SIG-M5 treated with dmso at 0.1 percent for 504 hours (cell line): ENCODE data around the gene PEX14.

Experiments used
- DNase-seq: peaks from one replicate; lab custom pipeline; 2025; ENCODE audit not compliant: unreplicated experiment; lab: John Stamatoyannopoulos, UW

The PEX14 gene

DNA sequence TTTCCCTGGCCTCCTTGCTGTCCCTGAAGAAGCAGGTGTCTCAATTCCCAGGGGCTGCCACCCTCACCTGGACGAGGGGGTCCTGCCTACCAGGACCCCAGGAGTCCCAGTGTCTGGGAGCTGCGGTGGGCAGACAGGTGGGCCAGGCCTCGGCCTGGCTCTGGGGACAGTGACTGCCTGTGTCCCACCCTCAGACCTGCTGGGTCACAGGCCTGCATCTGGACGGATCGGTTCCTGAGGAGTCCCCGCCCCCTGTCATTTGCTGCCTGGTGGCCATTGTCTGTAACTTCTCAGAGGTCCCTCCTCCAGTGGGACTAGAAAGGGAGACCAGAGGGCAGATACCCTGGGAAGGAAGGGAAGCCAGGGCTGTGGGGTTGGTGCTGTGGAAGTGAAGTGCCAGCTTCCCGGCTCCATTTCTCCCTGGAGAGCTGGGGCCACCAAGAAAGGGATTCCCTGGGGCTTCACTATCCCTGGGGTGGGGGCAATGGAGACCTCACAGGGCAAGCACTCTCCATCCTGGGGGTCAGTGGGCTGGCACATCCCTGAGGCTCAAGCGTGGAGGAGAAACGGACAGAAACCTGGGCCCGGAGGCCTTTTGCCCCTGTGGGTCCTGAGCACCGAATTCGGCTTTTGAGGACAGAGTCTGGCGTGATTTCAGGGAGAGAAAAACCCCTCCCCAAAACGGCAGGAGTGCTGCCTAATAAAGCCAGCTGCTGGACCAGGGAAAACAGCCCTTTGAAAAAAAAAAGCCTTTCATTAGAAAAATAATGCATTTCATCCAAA, 157.3 kb downstream of the PEX14 start:
- no peak for DNase-seq

DNA sequence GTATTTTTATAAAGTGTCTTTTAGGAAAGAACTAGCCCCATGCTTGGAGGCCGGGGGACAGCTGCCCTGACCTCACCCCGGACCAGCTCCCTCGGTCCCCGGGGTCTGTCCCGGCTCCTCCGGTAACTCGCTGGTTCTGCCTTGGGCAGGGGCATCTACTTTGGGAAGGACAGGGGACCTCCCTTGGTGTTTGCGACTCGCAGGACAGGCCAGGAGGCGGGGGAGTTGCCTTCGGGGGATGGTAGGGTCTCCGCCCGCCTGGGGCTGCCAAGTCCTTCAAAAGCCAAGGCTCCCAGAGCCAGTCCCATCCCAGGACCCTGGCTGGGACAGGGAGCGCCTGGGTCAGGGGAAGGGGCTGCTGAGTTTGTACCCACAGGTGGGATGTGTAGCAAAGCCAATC, 157.9 kb downstream of the PEX14 start:
- DNase-seq: no peak

DNA sequence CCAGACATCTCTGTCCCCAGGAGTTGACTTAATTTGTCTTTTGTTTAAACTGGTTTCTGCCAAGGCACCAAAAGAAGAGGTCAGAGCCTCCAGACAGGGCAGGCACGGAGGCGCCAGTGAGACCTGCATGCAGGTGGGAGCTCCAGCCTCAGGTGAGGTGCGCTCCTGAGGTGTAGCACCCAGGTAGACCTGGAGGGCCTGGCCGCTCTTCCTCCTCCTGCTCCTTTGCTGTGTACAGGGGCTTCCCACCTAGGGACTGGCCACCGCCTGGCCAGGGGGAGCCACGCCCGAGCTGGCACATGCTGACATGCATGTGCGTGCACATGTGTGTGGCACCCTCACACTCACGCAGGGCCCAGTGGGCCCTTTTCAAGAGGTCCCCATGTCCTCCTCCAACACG, 158.7 kb downstream of the PEX14 start:
- no peak for DNase-seq

DNA sequence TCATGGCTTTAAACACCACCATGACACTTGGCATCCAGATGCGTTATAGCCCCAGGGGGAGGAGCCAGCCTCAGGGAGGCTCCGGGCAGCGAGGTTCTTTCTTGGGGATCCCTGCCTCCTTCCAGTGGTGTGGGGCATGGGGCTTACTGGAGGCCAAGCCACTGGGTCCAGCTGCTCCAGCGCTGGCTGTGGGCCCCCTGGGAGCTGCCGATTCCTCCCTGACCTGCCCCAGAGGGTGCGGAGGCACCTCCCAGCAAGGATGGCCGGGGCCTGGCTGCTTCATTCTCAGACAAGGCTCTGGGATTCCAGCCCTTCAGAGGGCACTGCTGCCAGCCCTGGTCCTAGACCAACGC, 159.3 kb downstream of the PEX14 start:
- no peak for DNase-seq

DNA sequence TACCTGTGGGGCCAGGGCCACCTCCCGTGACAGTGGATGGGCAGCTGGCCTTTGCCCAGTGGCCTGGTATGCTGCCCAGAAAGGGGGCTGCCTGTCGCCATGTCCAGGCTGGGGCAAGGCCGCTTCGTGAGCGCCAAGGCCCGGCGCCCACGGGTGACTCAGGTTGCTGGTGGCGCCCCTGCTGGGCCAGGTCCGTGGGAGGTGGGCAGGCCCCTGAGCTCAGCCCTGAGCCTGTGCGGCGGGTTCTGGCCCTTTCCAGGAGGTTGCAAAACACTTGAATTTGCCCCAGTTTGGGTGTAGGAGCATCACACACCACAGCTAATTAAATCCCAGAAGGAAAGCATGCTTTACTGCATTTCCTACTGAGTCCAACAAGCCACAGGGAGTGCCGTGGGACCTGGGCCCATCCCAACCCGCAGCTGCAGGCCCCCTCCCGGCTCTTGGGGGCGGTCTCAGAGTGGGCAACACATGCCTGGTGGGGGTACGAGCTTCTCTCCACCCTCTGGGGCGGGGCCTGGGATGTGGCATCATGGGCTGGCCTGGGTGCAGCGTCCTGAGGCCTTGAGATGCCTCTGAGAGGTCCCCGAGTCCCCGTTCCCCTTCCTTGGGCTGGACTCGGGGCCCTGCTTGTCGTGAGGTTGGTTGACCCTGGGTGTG, 159.8 kb downstream of the PEX14 start:
- DNase-seq: no peak

DNA sequence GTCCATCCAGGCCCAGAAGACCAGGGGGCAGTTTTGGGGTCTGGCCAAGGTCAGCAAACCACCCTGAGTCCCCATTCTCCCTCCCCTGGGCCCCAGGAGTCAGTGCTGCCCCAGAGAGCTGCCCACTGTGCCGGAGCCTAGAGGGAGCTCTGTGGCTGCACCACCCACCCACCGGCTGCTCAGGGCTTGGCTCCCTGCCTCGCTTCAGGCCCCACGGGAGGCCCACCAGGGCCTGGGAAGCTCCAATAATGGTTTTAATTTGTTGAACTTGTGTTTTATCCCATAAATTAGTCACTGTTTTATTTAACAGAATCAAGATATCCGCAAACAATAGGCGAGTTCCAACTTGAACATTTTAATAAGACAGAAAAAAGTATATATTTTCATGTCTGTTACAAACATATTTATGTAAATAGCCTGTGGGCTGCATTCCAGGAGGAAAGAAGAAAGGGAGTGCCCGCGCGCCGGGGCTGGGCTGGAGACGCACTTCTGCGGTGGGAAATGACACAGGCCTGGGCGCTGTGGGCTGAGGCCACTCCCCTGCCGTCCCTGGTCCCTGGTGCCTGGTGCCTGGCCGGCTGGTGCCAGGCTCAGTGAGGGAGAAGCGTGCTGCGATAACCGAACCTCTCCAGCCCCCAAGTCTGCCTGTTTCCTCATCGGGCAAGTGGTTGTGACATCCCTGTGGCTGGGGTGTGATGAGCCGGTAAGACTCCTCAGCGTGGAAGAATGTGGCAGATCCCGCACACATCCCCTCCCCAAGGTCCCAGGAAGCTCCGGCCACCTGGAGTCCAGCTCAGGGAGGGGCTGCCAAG, 160.5 kb downstream of the PEX14 start:
- DNase-seq: peak; percentile 17

DNA sequence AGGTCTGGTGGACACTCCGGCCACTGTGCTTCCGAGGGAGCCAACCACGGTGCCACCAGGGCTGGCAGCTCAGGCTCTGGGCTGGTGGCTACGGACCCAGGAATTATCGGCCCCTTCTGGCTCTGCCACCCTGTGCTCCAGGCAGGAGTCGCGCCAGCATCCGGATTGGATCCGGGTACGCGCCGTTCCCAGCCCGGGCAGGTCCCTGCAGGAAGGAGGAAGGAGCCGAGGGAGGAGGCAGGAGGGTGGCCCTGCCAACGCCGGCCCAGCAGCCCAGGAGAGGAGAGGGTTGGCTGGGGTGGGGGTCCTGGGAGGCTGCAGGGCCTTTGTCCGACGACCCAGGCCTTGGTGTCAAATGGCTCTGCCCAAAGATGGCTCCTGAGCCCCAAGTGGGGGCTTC, 161.2 kb downstream of the PEX14 start:
- DNase-seq: no peak

DNA sequence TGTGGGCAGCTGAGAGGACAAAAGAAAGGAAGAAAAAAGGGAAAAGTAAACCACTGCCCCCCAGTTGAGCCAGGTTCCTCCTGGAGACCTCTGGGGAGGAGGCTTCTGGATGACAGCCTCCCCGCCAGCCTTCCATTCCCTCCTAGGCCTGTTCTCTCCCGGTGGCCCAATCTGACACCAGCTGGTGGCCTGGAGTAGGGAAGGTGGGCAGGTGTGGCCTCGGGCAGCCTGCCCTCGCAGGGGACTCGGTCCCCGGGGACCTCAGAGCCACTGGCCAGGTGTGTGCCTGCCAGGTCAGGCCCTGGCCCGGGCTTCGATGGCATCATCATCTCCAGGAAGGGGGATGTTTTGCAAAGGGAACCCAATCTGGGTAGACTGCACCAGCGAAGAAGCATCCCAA, 162.7 kb downstream of the PEX14 start:
- DNase-seq: no peak

DNA sequence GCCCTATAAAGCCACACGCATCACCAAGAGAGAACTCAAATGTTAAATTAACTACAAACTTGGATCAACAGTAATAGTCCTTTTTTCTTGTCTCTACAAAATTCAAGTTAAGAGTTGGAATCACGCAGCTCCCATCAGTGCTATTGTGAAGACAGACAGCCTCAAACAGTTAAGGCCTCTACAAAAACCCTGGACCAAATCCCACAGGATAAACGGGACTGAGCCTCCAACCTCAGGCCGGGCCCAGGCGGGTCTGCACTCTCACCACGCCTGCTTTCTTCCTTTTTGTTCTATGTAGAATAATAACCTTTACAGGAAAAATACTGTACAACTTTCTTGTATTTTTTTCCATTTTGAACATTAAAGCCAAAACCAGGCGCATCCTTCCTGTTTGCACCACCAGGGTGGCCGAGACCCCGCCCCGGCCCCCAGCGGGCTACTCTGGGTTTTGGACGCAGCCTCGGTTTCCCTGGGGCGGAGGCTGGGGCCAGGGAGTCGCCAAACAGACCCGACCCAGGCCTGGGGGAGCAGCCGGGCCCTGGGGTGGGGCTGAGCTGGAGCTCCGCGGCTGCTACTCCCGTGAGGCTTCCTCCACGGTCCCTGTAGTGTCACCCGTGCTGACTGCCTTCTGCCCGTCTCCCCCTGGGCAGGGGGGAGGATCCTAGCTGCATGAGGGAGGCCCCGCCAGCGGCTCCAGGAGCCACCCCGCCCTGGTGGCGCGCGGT, 163.2 kb downstream of the PEX14 start:
- DNase-seq: no peak

DNA sequence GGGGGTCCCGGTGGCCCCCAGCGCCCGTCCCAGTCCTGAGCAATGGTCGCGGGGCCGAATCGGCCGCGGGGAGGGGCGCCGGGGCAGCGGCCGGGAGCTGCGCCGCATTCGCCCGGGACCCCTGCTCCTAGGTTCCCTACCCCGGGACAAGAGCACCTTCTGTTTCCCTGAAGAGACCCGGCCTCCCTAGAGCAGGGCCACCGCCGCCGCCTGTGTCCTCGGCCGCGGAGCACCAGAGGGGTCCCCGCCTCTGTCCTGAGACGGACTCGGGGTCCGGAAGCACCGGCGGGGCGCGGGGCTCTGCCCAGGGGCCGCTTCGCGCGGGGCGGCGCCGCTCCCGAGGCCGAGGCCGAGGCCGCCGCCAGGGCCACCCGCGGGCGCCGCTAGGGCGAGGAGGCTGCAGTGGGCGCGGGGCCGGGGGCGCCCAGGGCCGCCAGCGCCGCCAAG, 163.8 kb downstream of the PEX14 start:
- no peak for DNase-seq

DNA sequence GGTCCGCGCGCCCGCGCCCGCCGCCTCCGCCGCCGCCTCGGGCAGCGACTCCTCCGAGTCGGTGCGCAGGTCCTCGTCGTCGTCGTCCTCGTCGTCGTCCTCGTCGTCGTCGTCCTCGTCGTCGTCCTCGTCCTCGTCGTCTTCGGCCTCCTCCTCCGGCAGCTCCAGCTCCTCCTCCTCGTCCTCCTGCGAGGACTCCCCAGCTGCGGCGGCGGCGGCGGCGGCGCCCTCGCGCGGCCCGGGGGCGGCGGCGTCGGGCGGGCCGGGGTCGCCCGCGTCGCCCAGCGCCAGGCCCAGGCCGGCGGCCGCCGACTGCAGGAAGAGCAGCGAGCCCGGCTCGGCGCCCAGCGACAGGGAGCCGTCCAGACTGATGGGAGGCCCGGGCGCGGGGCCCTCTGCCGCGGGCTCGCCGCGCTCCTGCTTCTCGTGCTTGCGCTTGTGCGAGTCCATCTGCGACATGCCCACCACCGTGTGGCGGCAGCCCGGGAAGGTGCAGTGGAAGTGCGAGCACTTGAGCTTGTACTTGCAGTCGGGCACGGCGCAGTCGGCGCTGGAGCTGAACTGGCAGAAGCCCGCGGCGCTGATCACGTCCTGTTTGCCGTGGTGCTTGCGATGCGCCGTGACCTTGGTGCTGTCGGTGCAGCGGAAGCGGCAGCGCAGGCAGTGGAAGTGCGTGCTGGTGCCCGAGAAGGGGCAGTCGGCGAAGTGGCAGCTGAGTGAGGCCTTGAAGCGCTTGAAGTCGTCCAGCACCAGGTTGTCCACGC, 164.4 kb downstream of the PEX14 start:
- no peak for DNase-seq

DNA sequence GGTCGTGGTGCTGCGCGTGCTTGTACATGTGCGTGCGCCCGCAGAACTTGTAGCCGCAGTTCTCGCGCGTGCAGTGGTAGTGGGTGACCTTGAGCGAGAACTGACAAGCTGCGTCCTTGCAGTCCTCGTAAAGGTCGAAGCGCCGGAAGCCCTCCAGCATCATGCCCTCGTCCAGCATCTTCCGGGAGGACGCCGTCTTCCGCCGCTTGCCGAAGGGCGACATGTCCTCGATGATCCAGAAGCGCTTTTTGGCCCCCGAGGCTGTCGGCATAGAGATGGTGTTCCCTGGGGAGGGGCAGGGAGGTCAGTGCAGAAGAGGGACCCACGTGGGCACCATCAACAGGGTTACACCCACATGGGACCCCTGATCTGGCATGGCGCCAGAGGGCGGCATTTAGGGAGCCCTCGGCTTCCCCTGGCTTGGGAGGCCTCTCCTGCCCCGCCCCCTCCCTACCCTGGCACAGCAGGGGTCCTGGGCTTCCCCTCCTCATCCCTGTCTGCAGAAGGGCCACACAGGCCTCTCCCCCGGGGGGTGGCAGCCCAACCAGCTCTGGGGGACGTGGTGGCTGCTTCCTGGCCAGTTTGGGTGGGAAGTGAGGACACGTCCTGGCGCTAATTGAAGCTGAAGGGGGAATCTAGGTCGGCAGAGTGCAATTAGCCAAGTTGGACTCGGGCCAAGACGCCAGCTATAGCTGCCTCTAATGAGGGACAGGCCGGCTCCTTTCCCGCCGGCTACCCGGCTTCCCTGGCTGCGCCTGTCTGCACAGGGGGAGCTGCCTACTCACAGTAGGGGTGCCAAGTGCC, 165.2 kb downstream of the PEX14 start:
- DNase-seq: no peak

DNA sequence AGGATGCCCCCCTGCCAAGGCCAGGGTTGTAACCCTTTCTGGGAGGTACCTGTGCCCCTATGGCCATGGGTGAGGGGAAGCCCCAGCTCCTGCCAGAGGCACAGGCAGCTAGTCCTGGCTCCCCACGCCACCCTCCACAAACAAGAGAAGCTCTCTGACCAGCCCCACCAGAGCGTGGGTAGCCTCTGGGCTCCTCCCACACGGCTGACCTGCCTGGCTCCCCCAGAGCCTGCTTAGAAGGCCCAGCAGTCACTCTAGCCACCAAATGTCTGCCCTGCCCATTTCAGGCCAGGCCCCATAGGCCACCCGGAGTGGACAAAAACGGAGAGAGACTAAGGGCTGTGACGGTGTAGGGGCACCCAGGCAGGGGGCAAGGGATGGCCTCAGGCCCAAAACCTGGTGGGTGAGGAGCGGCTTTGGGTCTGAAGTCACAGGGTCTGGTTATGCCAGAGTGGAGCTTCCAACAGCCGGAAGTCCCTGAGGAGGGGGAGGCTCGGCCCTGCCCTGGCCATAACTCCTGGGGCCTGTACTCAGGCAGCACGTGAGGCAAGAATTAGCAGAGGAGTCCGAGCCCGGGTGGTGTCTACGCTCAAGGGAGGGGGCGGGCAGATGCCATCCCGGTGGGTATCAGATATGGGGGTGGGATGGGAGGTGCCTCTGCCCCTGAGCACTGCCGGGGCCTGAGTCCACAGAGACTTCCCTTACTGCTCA, 166.2 kb downstream of the PEX14 start:
- no peak for DNase-seq

DNA sequence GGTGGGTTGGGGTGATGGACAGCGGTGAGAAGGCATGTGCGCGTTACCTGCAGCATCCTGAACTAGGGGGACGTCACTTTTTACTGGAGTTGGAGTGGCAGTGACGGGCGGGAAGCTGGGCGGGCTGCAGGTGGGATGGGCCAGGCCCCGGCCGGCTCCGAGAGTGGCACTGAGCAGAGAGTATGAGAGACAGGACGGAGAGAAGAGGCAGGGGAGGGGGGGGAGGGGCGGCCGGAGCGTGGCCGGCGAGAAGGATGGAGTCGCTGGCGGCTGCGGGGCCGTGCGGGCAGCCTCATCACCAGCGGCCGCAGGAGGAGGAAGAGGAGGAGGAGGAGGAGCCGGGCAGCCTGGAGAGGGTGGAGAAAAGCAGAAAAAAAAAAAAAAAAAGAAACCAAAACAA, 167.2 kb downstream of the PEX14 start:
- no peak for DNase-seq

DNA sequence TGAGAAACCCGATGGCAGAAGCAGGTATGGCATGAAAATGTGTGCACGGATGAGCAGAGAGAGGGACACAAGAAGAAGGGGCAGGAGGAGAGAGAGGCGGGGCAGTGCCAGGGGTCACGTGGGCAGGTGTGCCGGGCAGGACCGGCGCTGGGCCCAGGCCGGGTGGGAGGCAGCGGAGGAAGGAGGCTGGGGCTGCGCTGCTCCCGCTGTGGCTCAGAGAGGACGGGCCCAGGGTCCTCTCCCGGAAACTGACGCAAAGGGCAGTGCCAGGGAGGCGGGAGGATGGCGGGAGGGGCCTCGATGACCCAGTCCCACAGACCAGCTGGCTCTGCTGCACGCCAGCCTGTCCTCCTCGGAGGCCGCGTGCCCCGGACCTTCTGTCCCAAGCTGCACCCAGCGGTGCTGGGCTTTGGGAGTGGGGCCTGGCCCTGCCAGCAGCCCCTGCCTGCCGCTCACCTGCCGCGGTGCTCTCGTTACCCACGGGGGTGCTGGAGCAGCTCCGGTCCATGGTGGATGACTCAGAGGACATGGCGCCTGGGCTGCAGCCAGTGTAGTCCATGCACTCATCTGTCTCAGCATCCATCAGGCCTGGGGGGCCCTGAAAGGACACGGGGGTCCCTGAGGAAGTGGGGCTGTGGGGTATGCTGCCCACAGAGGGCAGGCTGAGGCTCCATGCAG, 167.8 kb downstream of the PEX14 start:
- DNase-seq: no peak

DNA sequence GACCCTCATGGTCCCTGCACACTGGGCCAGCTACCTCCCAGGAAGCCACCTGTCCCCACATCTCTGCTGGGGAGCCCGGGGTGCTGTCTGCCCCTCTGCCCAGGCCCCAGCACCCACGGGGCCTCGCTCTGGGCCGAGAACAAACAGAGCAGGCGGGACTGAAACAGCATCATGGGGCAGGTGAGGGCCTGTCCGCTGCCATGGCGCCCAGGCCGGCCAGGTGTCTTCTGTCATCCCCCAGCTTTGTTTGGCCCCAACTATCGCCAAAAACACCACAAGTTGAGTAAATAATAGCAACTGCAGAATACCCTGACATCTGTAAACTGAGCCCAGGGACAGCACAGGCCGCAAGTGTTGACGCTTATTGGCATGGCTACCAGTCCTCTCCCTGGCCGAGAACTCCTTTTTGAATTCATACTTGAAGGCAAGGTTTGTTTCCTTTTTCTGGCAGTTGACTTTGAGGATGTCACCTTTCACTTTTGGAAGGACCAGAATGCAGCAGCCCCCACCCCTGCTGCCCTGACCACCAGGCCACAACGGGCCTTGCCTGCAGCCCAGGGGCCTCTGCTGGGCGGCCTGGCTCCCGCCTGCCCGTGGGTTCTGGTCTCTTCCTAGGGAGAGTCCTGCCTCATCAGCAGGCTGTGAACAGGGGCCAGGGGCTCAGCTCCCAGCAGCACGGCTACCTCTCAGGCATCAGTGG, 169.0 kb downstream of the PEX14 start:
- DNase-seq: no peak

DNA sequence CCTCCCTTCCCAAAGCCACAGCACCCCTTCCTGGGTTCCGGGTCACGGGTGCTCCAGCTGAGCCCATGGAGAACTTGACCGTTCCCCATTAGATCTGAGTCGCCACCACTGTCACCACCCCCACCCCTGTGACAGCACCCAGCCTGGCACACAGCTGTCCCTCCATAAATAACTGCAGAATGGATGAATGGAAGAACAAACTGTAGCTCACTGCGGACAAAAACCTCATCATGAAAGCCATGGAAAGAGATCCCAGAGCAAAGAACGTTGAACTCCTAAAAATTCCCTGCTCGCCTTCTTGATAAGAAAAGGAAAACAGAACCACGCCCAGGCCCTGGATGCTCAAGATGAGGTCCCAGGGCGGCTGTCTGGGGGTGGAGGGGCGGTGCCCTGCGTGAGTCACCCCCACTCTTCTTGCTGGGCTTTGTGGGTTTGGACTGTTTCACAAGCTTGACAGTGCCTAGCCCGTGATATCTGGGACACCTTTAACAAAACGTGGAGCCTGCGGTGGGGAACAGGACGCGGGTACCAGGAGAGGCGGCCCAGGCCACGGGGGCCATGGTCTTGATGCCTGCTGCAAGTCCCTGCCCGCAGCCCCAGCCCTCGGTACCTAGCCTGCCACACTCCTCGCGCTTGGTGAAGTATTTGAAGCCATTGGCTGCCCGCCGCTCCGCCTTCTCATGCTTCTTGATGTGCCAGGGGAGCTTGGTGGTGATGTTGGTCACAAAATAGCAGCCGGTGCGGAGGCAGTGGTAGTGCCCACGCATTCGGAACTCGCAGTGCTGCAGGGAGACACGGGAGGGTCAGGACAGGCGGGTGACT, 169.8 kb downstream of the PEX14 start:
- DNase-seq: no peak
